HCT116 (cell line): Measurements from ENCODE around the gene MRPL44. TPM values are rescaled to one million over a fixed set of nuclear protein-coding genes. Genes with fewer than 3 reads are reported as not detected.

Experiments
- ATAC-seq: fragments of 200-7000 bp; cut with Tn5 transposase; 2 replicates; pipeline ENCODE4 v1.9.1; 2020; ENCODE audit warnings: mild to moderate bottlenecking, moderate library complexity
- BruUV-seq: library from RNA; stranded (reverse); fragments of 400-500 nt; replicated peaks from 2 replicates; lab custom pipeline; 2021; lab: Mats Ljungman, UMichigan
- CTCF ChIA-PET: fragments of 300-600 bp; sonication (Branson Sonifier 250); formaldehyde crosslinking; loops from one replicate; lab custom pipeline; 2021; ENCODE audit warnings: antibody characterized with exemption; lab: Charles Lee
- POLR2A ChIA-PET: fragments of 300-600, 350-600 bp; sonication (Branson Sonifier 250); formaldehyde crosslinking; loops from one replicate; lab custom pipeline; 2021; ENCODE audit warnings: antibody characterized with exemption; lab: Charles Lee
- RAD21 ChIA-PET, 2 experiments: fragments of 300-600 bp; sonication (Branson Sonifier 250); formaldehyde crosslinking; loops; one replicate each; lab custom pipeline; 2023; ENCODE audit warnings: low total read pairs in 2 of 2; ENCODE audit not compliant: uncharacterized antibody in 2 of 2, unreplicated experiment in 2 of 2, low non-redundant PET in 1 of 2; lab: Charles Lee
- DNase-seq: peaks from one replicate; pipeline ENCODE4 v3.0.0-alpha.2; 2010; ENCODE audit warnings: low read depth, low spot score
- H2AFZ ChIP-seq: fragments of 200-600 bp; shearing (Covaris generic), sonication (generic); 2 replicates; pipeline ENCODE4 v1.6.1; 2017; ENCODE audit warnings: low read depth, mixed run types, mixed read lengths, antibody characterized with exemption, low read length; ENCODE audit not compliant: poor library complexity, severe bottlenecking
- H3K27ac ChIP-seq: 2 replicates; pipeline ENCODE4 v1.5.1; 2012; ENCODE audit warnings: low read depth, low read length
- H3K27me3 ChIP-seq: fragments of 200-600 bp; sonication (generic); 2 replicates; pipeline ENCODE4 v1.6.1; 2016; ENCODE audit warnings: mixed run types, low read length, mixed read lengths; ENCODE audit not compliant: insufficient read depth
- H3K36me3 ChIP-seq, 2 experiments: fragments of 200-500 bp in 1 of 2; fragments of 200-600 bp in 1 of 2; sonication (Bioruptor generic) in 1 of 2; sonication (generic) in 1 of 2; 2 replicates each; pipeline versions ENCODE4 v1.5.1 to v1.6.1; 2014 to 2016; ENCODE audit warnings: low read length in 2 of 2, inconsistent platforms in 1 of 2, mixed read lengths in 1 of 2, mixed run types in 1 of 2; ENCODE audit not compliant: insufficient read depth in 2 of 2, control insufficient read depth in 1 of 2
- H3K4me1 ChIP-seq, 2 experiments: fragments of 200-600 bp in 1 of 2; sonication (generic) in 1 of 2; 2 replicates each; pipeline versions ENCODE4 v1.5.1 to v1.6.1; 2012 to 2017; ENCODE audit warnings: low read length in 2 of 2, inconsistent platforms in 1 of 2, mild to moderate bottlenecking in 1 of 2, mixed read lengths in 1 of 2, mixed run types in 1 of 2, moderate library complexity in 1 of 2; ENCODE audit not compliant: insufficient read depth in 2 of 2, control insufficient read depth in 1 of 2
- H3K4me2 ChIP-seq: fragments of 200-600 bp; sonication (generic); 2 replicates; pipeline ENCODE4 v1.6.1; 2017; ENCODE audit warnings: mixed run types, low read length, mixed read lengths
- H3K4me3 ChIP-seq, 2 experiments: fragments of 200-600 bp in 1 of 2; sonication (generic) in 1 of 2; replicated peaks in 1 of 2; 2 replicates each; pipeline ENCODE4 v1.5.1; 2011 to 2016; ENCODE audit warnings: low read length in 2 of 2, control low read depth in 1 of 2, low read depth in 1 of 2, mild to moderate bottlenecking in 1 of 2, mixed read lengths in 1 of 2, mixed run types in 1 of 2
- H3K79me2 ChIP-seq: fragments of 200-600 bp; sonication (generic); 2 replicates; pipeline ENCODE4 v1.6.1; 2017; ENCODE audit warnings: mild to moderate bottlenecking, mixed run types, low read length, moderate library complexity, mixed read lengths; ENCODE audit not compliant: insufficient read depth
- H3K9ac ChIP-seq: fragments of 200-600 bp; sonication (generic); 2 replicates; pipeline ENCODE4 v1.6.1; 2016; ENCODE audit warnings: low read length, mixed read lengths
- H3K9me2 ChIP-seq: fragments of 200-600 bp; sonication (generic), shearing (Covaris generic); 2 replicates; pipeline ENCODE4 v1.6.1; 2017; ENCODE audit warnings: mixed run types, mild to moderate bottlenecking, moderate library complexity; ENCODE audit not compliant: insufficient read depth
- H3K9me3 ChIP-seq, 2 experiments: fragments of 200-500 bp in 1 of 2; fragments of 200-600 bp in 1 of 2; sonication (Bioruptor generic) in 1 of 2; sonication (generic) in 1 of 2; 2 replicates each; pipeline ENCODE4 v1.6.1; 2014 to 2017; ENCODE audit warnings: low read length in 2 of 2, mixed read lengths in 2 of 2, inconsistent platforms in 1 of 2, low read depth in 1 of 2, mild to moderate bottlenecking in 1 of 2, mixed run types in 1 of 2, moderate library complexity in 1 of 2; ENCODE audit not compliant: control insufficient read depth in 1 of 2, insufficient read depth in 1 of 2
- H4K20me1 ChIP-seq: fragments of 200-600 bp; sonication (generic), shearing (Covaris generic); 2 replicates; pipeline ENCODE4 v1.6.1; 2017; ENCODE audit warnings: mixed run types, mild to moderate bottlenecking, moderate library complexity; ENCODE audit not compliant: insufficient read depth
- CBX3 ChIP-seq: IDR thresholded peaks from 2 replicates; pipeline ENCODE4 v1.6.1; 2012; ENCODE audit warnings: low read depth
- EGR1 ChIP-seq: IDR thresholded peaks from 2 replicates; pipeline ENCODE4 v1.6.1; 2012; ENCODE audit warnings: low read depth
- ELF1 ChIP-seq: IDR thresholded peaks from 2 replicates; pipeline ENCODE4 v1.6.1; 2012; ENCODE audit warnings: low read depth, borderline replicate concordance
- EZH2 ChIP-seq: fragments of 200-600 bp; sonication (generic); IDR thresholded peaks from 2 replicates; pipeline ENCODE4 v1.6.1; 2017; ENCODE audit warnings: antibody characterized with exemption, mixed run types
- POLR2AphosphoS5 ChIP-seq: IDR thresholded peaks from 2 replicates; pipeline ENCODE4 v1.6.1; 2011; ENCODE audit warnings: mild to moderate bottlenecking, low read depth, low read length, moderate library complexity
- SRF ChIP-seq: IDR thresholded peaks from 2 replicates; pipeline ENCODE4 v1.6.1; 2012; ENCODE audit warnings: low read depth
- TCF7L2 ChIP-seq: IDR thresholded peaks from 2 replicates; pipeline ENCODE4 v1.7.0; 2011; ENCODE audit warnings: borderline replicate concordance, inconsistent platforms; ENCODE audit not compliant: insufficient read depth, insufficient read length; ENCODE audit errors: extremely low read depth
- intact Hi-C: fragments of 100-400 bp; cut with micrococcal nuclease; formaldehyde crosslinking; loops from 2 replicates; pipeline ENCODE4 v1.10.0; 2022
- total RNA-seq: library from RNA; stranded (reverse); gene quantifications from one replicate; pipeline ENCODE4 v1.2.1, GENCODE V29; 2021; ENCODE audit not compliant: unreplicated experiment
- TF ChIP-seq, protein P1 (sequence below): IDR thresholded peaks from 2 replicates; pipeline ENCODE4 v1.6.1; 2011; ENCODE audit warnings: mild to moderate bottlenecking, low read length, moderate library complexity; ENCODE audit not compliant: insufficient replicate concordance; ENCODE audit errors: extremely low read depth
- TF ChIP-seq, protein P2 (sequence below): IDR thresholded peaks from 2 replicates; pipeline ENCODE4 v1.6.1; 2012
- TF ChIP-seq, protein P3 (sequence below): IDR thresholded peaks from 2 replicates; pipeline ENCODE4 v1.6.1; 2012

The MRPL44 gene
- total RNA-seq, 1 experiment from 2014 or later, result 45.8 TPM

DNA sequence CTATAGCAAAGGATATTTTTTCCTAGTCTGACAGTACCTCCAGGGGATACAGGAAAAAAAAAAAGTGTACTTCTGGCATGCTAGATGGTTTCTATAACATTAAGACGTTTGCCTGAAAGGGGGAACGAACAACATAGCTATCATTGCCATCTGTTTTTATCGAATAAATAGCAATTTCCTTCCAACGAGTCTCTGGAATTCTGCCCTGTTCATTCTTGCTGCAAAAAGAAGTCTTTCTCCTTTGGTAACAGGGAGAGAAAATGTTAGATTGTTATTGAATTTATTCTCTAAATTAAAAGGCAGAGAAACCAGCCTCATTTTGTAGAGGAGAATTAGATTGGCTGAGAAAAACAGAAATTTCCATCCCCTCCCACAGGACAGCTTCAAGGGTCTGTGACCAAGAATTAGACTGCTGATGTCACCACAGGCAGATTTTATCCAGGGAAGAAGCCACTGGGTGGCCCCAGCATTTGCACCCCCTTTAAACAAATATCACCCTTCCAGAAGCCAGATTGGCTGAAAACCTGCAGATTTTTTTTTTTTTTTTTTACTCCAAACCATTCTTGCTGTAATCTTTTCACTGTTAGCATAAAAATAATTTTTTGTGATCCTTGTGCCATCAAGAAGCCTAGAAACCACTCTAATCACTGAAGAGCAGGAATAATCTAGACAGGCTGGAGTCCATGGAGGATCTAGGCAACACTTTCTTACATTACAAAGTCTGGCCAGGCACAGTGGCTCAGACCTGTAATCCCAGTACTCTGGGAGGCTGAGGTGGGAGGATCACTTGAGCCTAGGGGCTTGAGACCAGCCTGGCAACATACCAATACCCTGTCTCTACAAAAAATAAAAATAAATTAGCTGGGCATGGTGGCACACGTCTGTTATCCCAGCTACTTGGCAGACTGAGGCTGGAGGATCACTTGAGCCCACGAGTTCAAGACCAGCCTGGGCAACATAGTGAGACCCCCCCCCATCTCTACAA, 24.2 kb upstream of the MRPL44 start (continued):
- TF ChIP-seq, protein P1, sequence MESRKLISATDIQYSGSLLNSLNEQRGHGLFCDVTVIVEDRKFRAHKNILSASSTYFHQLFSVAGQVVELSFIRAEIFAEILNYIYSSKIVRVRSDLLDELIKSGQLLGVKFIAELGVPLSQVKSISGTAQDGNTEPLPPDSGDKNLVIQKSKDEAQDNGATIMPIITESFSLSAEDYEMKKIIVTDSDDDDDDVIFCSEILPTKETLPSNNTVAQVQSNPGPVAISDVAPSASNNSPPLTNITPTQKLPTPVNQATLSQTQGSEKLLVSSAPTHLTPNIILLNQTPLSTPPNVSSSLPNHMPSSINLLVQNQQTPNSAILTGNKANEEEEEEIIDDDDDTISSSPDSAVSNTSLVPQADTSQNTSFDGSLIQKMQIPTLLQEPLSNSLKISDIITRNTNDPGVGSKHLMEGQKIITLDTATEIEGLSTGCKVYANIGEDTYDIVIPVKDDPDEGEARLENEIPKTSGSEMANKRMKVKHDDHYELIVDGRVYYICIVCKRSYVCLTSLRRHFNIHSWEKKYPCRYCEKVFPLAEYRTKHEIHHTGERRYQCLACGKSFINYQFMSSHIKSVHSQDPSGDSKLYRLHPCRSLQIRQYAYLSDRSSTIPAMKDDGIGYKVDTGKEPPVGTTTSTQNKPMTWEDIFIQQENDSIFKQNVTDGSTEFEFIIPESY, result no peak
- no peak for TF ChIP-seq EGR1

DNA sequence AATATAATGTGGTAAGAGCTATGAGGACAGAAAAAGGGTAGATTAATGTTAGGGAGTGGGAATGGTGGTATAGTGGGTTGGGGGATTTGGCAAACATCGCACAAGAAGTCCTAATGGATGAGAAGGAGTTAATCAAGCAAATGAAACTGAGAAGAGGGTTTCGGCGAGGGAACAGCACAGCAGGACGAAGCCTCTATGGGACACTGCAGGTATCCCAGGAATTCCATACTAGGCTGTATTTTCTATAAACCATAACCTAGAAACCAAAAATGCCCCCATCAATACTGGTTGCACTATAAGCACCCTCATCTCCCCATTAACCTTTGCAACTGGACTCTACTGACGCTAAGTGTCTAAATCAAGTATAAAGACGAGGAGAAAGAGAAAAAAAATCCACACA, 22.4 kb upstream of the MRPL44 start:
- H3K79me2 ChIP-seq, result peaks cover 91% of the 10 kb centered on the region
- POLR2A ChIA-PET, result no interaction called here
- CTCF ChIA-PET, result no interaction called here

More for the DNA sequence above, 22.4 kb upstream of the MRPL44 start:
- RAD21 ChIA-PET, result no interaction called here
- H3K9ac ChIP-seq, result no peak overlapping the region
- H2AFZ ChIP-seq, result no peak overlapping the region
- H3K4me3 ChIP-seq, result peak overlapping the region in 1 of 2 experiments; percentile 28; a peak in 1 of 4 replicates
- peak overlapping the region; percentile 64 for H3K4me2 ChIP-seq
- no peak overlapping the region for H3K27ac ChIP-seq
- TF ChIP-seq POLR2AphosphoS5, result no peak
- TF ChIP-seq, protein P1, result no peak
- no peak for TF ChIP-seq EZH2
- no peak for TF ChIP-seq ELF1
- TF ChIP-seq, protein P2, sequence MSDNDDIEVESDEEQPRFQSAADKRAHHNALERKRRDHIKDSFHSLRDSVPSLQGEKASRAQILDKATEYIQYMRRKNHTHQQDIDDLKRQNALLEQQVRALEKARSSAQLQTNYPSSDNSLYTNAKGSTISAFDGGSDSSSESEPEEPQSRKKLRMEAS, result no peak
- TF ChIP-seq, protein P3, sequence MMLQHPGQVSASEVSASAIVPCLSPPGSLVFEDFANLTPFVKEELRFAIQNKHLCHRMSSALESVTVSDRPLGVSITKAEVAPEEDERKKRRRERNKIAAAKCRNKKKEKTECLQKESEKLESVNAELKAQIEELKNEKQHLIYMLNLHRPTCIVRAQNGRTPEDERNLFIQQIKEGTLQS, result no peak
- TF ChIP-seq SRF, result no peak
- no peak for TF ChIP-seq CBX3
- no peak for TF ChIP-seq TCF7L2
- H3K36me3 ChIP-seq, result no peaks in the 10 kb centered on the region
- no peak for ATAC-seq
- no peak for DNase-seq
- intact Hi-C loops, result no loop called here
- H3K9me3 ChIP-seq, result no peaks in the 10 kb centered on the region
- no peaks in the 10 kb centered on the region; the same call in 1 of the 2 replicates for H4K20me1 ChIP-seq
- peaks cover 26 to 54% of the 10 kb centered on the region in 2 experiments for H3K4me1 ChIP-seq
- no TSS peak for BruUV-seq
- H3K27me3 ChIP-seq, result no peaks in the 10 kb centered on the region
- H3K9me2 ChIP-seq, result no peaks in the 10 kb centered on the region
